WTC11 (cell line): Measurements from ENCODE around the gene USF1.
"Not testable (repeated sequence)": the region's sequence is repeated elsewhere in the genome, so short reads cannot be mapped to it uniquely, and the experiment has no call there.

Experiments
- FOXK1 ChIP-seq: sonication (generic); formaldehyde crosslinking; IDR thresholded peaks from 2 replicates; pipeline ENCODE4 v1.8.0; 2022; ENCODE audit warnings: mild to moderate bottlenecking, moderate library complexity, missing genetic modification reagents
- MYBL2 ChIP-seq: sonication (generic); formaldehyde crosslinking; IDR thresholded peaks from 2 replicates; pipeline ENCODE4 v1.8.1; 2023; ENCODE audit warnings: mild to moderate bottlenecking, moderate library complexity, missing genetic modification reagents
- TF ChIP-seq, protein P1 (sequence below): fragments of 200-600 bp; IDR thresholded peaks from 2 replicates; pipeline ENCODE4 v1.8.0; 2022; ENCODE audit warnings: antibody characterized with exemption

DNA sequence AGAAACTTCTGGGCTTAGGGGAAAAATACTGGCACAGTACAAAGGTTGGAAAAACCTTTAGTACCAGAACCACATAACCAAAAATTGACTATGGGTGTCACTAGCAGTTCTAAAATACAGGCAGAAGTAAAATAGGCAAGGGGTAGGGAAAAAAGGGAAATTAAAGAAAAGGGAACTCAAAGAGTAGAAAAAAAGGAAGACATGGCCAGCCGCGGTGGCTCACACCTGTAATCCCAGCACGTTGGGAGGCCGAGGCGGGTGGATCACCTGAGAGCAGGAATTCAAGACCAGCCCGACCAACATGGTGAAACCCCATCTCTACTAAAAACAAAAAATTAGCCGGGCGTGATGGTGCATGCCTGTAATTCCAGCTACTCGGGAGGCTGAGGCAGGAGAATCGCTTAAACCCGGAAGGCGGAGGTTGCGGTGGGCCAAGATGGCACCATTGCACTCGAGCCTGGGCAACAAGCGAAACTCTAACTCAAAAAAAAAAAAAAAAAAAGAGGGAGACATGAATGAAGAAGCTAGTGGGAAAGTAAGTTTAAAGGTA, 26.6 kb downstream of the USF1 start:
- TF ChIP-seq, protein P1, sequence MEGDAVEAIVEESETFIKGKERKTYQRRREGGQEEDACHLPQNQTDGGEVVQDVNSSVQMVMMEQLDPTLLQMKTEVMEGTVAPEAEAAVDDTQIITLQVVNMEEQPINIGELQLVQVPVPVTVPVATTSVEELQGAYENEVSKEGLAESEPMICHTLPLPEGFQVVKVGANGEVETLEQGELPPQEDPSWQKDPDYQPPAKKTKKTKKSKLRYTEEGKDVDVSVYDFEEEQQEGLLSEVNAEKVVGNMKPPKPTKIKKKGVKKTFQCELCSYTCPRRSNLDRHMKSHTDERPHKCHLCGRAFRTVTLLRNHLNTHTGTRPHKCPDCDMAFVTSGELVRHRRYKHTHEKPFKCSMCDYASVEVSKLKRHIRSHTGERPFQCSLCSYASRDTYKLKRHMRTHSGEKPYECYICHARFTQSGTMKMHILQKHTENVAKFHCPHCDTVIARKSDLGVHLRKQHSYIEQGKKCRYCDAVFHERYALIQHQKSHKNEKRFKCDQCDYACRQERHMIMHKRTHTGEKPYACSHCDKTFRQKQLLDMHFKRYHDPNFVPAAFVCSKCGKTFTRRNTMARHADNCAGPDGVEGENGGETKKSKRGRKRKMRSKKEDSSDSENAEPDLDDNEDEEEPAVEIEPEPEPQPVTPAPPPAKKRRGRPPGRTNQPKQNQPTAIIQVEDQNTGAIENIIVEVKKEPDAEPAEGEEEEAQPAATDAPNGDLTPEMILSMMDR: not testable (repeated sequence)
- not testable (repeated sequence) for TF ChIP-seq FOXK1, MYBL2 (CRISPR knock-in tag)
